ENCODE data around the gene SMYD3. TPM values are rescaled to one million over a fixed set of nuclear protein-coding genes. Genes with fewer than 3 reads are reported as not detected.

The SMYD3 gene
- total and polyA plus RNA-seq, 2 donors (not counting 1 experiment from before 2014, with no cell fraction given): 9.7 to 37.2 TPM

GRCh38 chr1:246081138-246081702 lies 425.9 kb downstream of the SMYD3 start:
- H3K9ac ChIP-seq (ENCODE audit: low read length): no peak overlapping the region
- DNase-seq (no peak), ATAC-seq (ENCODE audit: low read depth) (no peak)
- H3K4me3 ChIP-seq (ENCODE audit: control extremely low read depth in 1 of 5, extremely low read depth in 1 of 5, insufficient read depth in 1 of 5, low read depth in 2 of 5, low read length in 4 of 5): no peak overlapping the region
- H3K4me1 ChIP-seq (ENCODE audit: control insufficient read depth in 2 of 2, insufficient read depth in 2 of 2, low read length in 2 of 2): no peaks in the 10 kb centered on the region
- H3K27ac Mint-ChIP-seq: no peak overlapping the region
- H3K4me1 Mint-ChIP-seq: no peaks in the 10 kb centered on the region
- no peaks in the 10 kb centered on the region for H3K27me3 ChIP-seq (replicated peaks in 1 of 4; ENCODE audit: control extremely low read depth in 1 of 4, control insufficient read depth in 3 of 4, insufficient read depth in 4 of 4, low read length in 3 of 4)
- CTCF ChIA-PET: no interaction called here
- TF ChIP-seq CTCF (IDR thresholded peaks at IDR 0.05) (no peak), EZH2 (IDR thresholded peaks at IDR 0.05; ENCODE audit: borderline replicate concordance, insufficient read depth, low read depth, low read length, poor library complexity, severe bottlenecking) (no peak)
- peaks cover 4% of the 10 kb centered on the region for H3K9me3 Mint-ChIP-seq (ENCODE audit: insufficient read depth)
- intact Hi-C loops (cut with micrococcal nuclease): no loop called here
- no peak overlapping the region for H3K4me2 ChIP-seq (replicated peaks; ENCODE audit: low read depth, low read length, poor library complexity, severe bottlenecking)
- no peaks in the 10 kb centered on the region for H3K79me2 ChIP-seq (ENCODE audit: control insufficient read depth, insufficient read depth, low read length)
- peaks cover 0 to 3% of the 10 kb centered on the region in 2 experiments for H3K36me3 ChIP-seq (replicated peaks in 1 of 2; ENCODE audit: control extremely low read depth in 1 of 2, control insufficient read depth in 1 of 2, extremely low read depth in 1 of 2, insufficient read depth in 2 of 2, low read length in 1 of 2)
- WGBS (ENCODE audit: insufficient coverage): 90% methylated on average over 1 of the region's 4 CpGs
- no peaks in the 10 kb centered on the region for H3K27me3 Mint-ChIP-seq
- H3K4me3 Mint-ChIP-seq: no peak overlapping the region
- POLR2A ChIA-PET: no interaction called here
- no peak overlapping the region for H3K27ac ChIP-seq (ENCODE audit: low read length in 2 of 2)
- H3K9me3 ChIP-seq (ENCODE audit: control extremely low read depth in 1 of 3, control insufficient read depth in 2 of 3, insufficient read depth in 1 of 3, low read length in 2 of 3): peaks cover 0 to 11% (median 0%) of the 10 kb centered on the region in 3 donors
- no peak overlapping the region for H2AFZ ChIP-seq (ENCODE audit: insufficient read depth, low read depth, low read length, poor library complexity, severe bottlenecking)
- no peaks in the 10 kb centered on the region for H4K20me1 ChIP-seq (ENCODE audit: control insufficient read depth, insufficient read depth, low read length, poor library complexity, severe bottlenecking)

GRCh38 chr1:246080031-246080430 lies 427.0 kb downstream of the SMYD3 start:
- H3K79me2 ChIP-seq (ENCODE audit: control insufficient read depth, insufficient read depth, low read length): no peaks in the 10 kb centered on the region
- H2AFZ ChIP-seq (ENCODE audit: insufficient read depth, low read depth, low read length, poor library complexity, severe bottlenecking): no peak overlapping the region
- peaks cover 0 to 3% of the 10 kb centered on the region in 2 experiments for H3K36me3 ChIP-seq (replicated peaks in 1 of 2; ENCODE audit: control extremely low read depth in 1 of 2, control insufficient read depth in 1 of 2, extremely low read depth in 1 of 2, insufficient read depth in 2 of 2, low read length in 1 of 2)
- WGBS (ENCODE audit: insufficient coverage): 100% methylated on average over 8 of the region's 9 CpGs
- Mint-ChIP-seq H3K27me3 (no peaks in the 10 kb centered on the region), H3K4me3 (no peak overlapping the region), H3K4me1 (no peaks in the 10 kb centered on the region), H3K27ac (no peak overlapping the region), H3K9me3 (ENCODE audit: insufficient read depth) (peaks cover 6% of the 10 kb centered on the region)
- peaks cover 0 to 11% (median 0%) of the 10 kb centered on the region in 3 donors for H3K9me3 ChIP-seq (ENCODE audit: control extremely low read depth in 1 of 3, control insufficient read depth in 2 of 3, insufficient read depth in 1 of 3, low read length in 2 of 3)
- H4K20me1 ChIP-seq (ENCODE audit: control insufficient read depth, insufficient read depth, low read length, poor library complexity, severe bottlenecking): no peaks in the 10 kb centered on the region
- POLR2A ChIA-PET: no interaction called here
- H3K4me3 ChIP-seq (ENCODE audit: control extremely low read depth in 1 of 5, extremely low read depth in 1 of 5, insufficient read depth in 1 of 5, low read depth in 2 of 5, low read length in 4 of 5): no peak overlapping the region
- H3K27me3 ChIP-seq (replicated peaks in 1 of 4; ENCODE audit: control extremely low read depth in 1 of 4, control insufficient read depth in 3 of 4, insufficient read depth in 4 of 4, low read length in 3 of 4): no peaks in the 10 kb centered on the region
- CTCF ChIA-PET: no interaction called here
- ATAC-seq (ENCODE audit: low read depth) (no peak), DNase-seq (no peak)
- H3K9ac ChIP-seq (ENCODE audit: low read length): no peak overlapping the region
- H3K27ac ChIP-seq (ENCODE audit: low read length in 2 of 2): no peak overlapping the region
- H3K4me2 ChIP-seq (replicated peaks; ENCODE audit: low read depth, low read length, poor library complexity, severe bottlenecking): no peak overlapping the region
- TF ChIP-seq CTCF (IDR thresholded peaks at IDR 0.05) (no peak), EZH2 (IDR thresholded peaks at IDR 0.05; ENCODE audit: borderline replicate concordance, insufficient read depth, low read depth, low read length, poor library complexity, severe bottlenecking) (no peak)
- intact Hi-C loops (cut with micrococcal nuclease): no loop called here
- H3K4me1 ChIP-seq (ENCODE audit: control insufficient read depth in 2 of 2, insufficient read depth in 2 of 2, low read length in 2 of 2): no peaks in the 10 kb centered on the region
